Measurements from ENCODE around the gene VAV2. TPM values are rescaled to one million over a fixed set of nuclear protein-coding genes. Genes with fewer than 3 reads are reported as not detected.
"Not testable (repeated sequence)": the region's sequence is repeated elsewhere in the genome, so short reads cannot be mapped to it uniquely, and the experiment has no call there.

The VAV2 gene
- polyA plus RNA-seq, 4 donors = 26.7 to 45.7 (median 36.2) TPM

DNA sequence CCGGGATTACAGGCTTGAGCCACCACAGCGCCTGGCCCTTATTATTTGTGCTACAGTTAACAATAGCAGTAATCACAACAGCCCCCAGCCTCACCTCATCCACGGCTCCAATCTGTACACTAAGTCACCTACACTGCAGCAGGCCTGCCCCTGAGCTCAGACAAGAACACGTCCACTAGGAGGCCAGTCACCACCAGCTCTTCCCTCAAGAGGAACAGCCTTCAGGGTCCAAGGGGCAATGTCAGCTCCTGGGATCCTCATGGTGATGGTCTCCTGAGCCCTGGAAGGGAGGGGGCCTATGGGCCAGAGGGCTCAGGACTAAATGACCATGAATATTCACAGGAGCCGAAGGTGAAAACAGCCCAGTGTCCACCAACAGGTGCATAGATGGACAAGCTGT lies 67.7 kb downstream of the VAV2 start:
- H3K36me3 ChIP-seq (ENCODE audit: control insufficient read depth in 3 of 3, insufficient read depth in 2 of 3, low read depth in 1 of 3, low read length in 3 of 3) = peaks cover 0 to 75% (median 0%) of the 10 kb centered on the region in 3 donors
- FAIRE-seq = no peak
- 90 to 97% (median 94%) methylated on average over 5 of the region's 5 CpGs for WGBS, 3 donors

DNA sequence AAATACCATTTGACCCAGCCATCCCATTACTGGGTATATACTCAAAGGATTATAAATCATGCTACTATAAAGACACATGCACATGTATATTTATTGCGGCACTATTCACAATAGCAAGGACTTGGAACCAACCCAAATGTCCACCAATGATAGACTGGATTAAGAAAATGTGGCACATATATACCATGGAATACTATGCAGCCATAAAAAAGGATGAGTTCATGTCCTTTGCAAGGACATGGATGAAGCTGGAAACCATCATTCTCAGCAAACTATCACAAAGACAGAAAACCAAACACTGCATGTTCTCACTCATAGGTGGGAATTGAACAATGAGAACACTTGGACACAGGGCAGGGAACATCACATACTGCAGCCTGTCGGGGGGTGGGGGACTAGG lies 68.5 kb downstream of the VAV2 start:
- H3K27me3 ChIP-seq (ENCODE audit: control insufficient read depth in 3 of 3, insufficient read depth in 3 of 3, low read length in 3 of 3); H3K4me3 ChIP-seq (ENCODE audit: low read depth in 1 of 3, low read length in 3 of 3); FAIRE-seq; DNase-seq; H3K27ac ChIP-seq (ENCODE audit: low read depth in 1 of 3, low read length in 2 of 3); H3K9me3 ChIP-seq (ENCODE audit: control insufficient read depth in 2 of 2, insufficient read depth in 1 of 2, low read depth in 1 of 2, low read length in 1 of 2): not testable (repeated sequence)
- Histone ChIP-seq H3K4me1 (ENCODE audit: control insufficient read depth in 3 of 3, insufficient read depth in 2 of 3, low read depth in 1 of 3, low read length in 2 of 3) (peaks cover 0 to 11% (median 0%) of the 10 kb centered on the region in 3 donors), H3K36me3 (ENCODE audit: control insufficient read depth in 3 of 3, insufficient read depth in 2 of 3, low read depth in 1 of 3, low read length in 3 of 3) (peaks cover 0 to 68% (median 0%) of the 10 kb centered on the region in 3 donors)
- WGBS, 3 donors = 92 to 100% (median 97%) methylated on average over 2 of the region's 2 CpGs

More for the DNA sequence above, 67.7 kb downstream of the VAV2 start:
- no peak overlapping the region for H3K4me3 ChIP-seq (ENCODE audit: low read depth in 1 of 3, low read length in 3 of 3)
- H3K27ac ChIP-seq (ENCODE audit: low read depth in 1 of 3, low read length in 2 of 3) = no peak overlapping the region
- peak in 1 of 2 donors; percentile 41 for DNase-seq
- peaks cover 0 to 11% (median 0%) of the 10 kb centered on the region in 3 donors for H3K4me1 ChIP-seq (ENCODE audit: control insufficient read depth in 3 of 3, insufficient read depth in 2 of 3, low read depth in 1 of 3, low read length in 2 of 3)
- H3K27me3 ChIP-seq (ENCODE audit: control insufficient read depth in 3 of 3, insufficient read depth in 3 of 3, low read length in 3 of 3) = no peaks in the 10 kb centered on the region
- peaks cover 0 to 3% of the 10 kb centered on the region in 2 donors for H3K9me3 ChIP-seq (ENCODE audit: control insufficient read depth in 2 of 2, insufficient read depth in 1 of 2, low read depth in 1 of 2, low read length in 1 of 2)

DNA sequence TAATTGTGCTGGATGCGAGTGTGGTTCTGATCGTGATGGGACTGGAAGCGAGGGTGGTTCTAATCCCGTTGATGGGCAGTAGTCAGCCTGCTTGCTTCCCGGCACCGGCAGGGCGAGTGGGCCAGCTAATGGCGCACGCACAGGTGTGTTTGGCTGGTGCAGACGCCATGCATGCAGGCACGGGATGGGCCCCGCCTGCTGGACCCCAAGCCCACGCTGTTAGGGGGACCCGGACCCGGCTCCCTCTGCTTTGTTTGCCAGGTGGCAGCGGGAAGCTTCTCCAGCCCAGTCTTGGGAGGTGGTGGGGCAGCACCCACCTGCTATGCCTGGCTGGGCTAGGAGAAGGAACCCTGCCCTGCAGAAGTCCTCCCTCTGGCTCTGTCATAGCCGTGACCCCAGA lies 70.3 kb downstream of the VAV2 start:
- peaks cover 0 to 26% (median 0%) of the 10 kb centered on the region in 3 donors for H3K4me1 ChIP-seq (ENCODE audit: control insufficient read depth in 3 of 3, insufficient read depth in 2 of 3, low read depth in 1 of 3, low read length in 2 of 3)
- no peaks in the 10 kb centered on the region for H3K9me3 ChIP-seq (ENCODE audit: control insufficient read depth in 2 of 2, insufficient read depth in 1 of 2, low read depth in 1 of 2, low read length in 1 of 2)
- DNase-seq (no peak), FAIRE-seq (no peak)
- H3K4me3 ChIP-seq (ENCODE audit: low read depth in 1 of 3, low read length in 3 of 3) = no peak overlapping the region
- H3K36me3 ChIP-seq (ENCODE audit: control insufficient read depth in 3 of 3, insufficient read depth in 2 of 3, low read depth in 1 of 3, low read length in 3 of 3) = peaks cover 0 to 56% (median 0%) of the 10 kb centered on the region in 3 donors
- WGBS, 3 donors = 89 to 94% (median 93%) methylated on average over 16 to 17 of the region's 17 CpGs
- H3K27me3 ChIP-seq (ENCODE audit: control insufficient read depth in 3 of 3, insufficient read depth in 3 of 3, low read length in 3 of 3) = no peaks in the 10 kb centered on the region
- H3K27ac ChIP-seq (ENCODE audit: low read depth in 1 of 3, low read length in 2 of 3) = no peak overlapping the region

DNA sequence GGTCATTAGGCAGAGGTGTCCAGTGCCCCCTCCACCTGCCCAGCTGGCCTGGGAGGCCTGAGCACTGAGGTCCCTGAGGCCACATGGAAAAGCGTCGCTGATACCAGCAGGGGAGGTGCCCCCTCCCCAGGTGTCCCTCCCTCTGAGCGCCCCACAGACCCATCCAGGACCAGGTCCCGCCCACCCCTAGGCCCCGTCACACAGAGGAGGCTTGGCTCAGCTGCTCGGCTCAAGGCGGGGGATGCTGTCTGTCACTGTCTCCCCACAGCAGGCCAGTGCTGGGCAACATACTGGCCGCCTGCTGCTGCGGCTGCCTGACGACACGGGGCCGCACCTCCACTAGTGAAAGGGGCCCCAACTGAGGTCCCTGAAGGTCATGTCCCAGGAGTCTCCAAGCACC lies 71.7 kb downstream of the VAV2 start:
- Histone ChIP-seq H3K4me3 (ENCODE audit: low read depth in 1 of 3, low read length in 3 of 3) (no peak overlapping the region), H3K27me3 (ENCODE audit: control insufficient read depth in 3 of 3, insufficient read depth in 3 of 3, low read length in 3 of 3) (no peaks in the 10 kb centered on the region), H3K27ac (ENCODE audit: low read depth in 1 of 3, low read length in 2 of 3) (no peak overlapping the region), H3K9me3 (ENCODE audit: control insufficient read depth in 2 of 2, insufficient read depth in 1 of 2, low read depth in 1 of 2, low read length in 1 of 2) (no peaks in the 10 kb centered on the region), H3K36me3 (ENCODE audit: control insufficient read depth in 3 of 3, insufficient read depth in 2 of 3, low read depth in 1 of 3, low read length in 3 of 3) (peaks cover 0 to 56% (median 0%) of the 10 kb centered on the region in 3 donors), H3K4me1 (ENCODE audit: control insufficient read depth in 3 of 3, insufficient read depth in 2 of 3, low read depth in 1 of 3, low read length in 2 of 3) (peaks cover 0 to 40% (median 0%) of the 10 kb centered on the region in 3 donors)
- 90 to 94% (median 93%) methylated on average over 8 to 12 of the region's 12 CpGs for WGBS, 3 donors
- FAIRE-seq (no peak), DNase-seq (no peak)

DNA sequence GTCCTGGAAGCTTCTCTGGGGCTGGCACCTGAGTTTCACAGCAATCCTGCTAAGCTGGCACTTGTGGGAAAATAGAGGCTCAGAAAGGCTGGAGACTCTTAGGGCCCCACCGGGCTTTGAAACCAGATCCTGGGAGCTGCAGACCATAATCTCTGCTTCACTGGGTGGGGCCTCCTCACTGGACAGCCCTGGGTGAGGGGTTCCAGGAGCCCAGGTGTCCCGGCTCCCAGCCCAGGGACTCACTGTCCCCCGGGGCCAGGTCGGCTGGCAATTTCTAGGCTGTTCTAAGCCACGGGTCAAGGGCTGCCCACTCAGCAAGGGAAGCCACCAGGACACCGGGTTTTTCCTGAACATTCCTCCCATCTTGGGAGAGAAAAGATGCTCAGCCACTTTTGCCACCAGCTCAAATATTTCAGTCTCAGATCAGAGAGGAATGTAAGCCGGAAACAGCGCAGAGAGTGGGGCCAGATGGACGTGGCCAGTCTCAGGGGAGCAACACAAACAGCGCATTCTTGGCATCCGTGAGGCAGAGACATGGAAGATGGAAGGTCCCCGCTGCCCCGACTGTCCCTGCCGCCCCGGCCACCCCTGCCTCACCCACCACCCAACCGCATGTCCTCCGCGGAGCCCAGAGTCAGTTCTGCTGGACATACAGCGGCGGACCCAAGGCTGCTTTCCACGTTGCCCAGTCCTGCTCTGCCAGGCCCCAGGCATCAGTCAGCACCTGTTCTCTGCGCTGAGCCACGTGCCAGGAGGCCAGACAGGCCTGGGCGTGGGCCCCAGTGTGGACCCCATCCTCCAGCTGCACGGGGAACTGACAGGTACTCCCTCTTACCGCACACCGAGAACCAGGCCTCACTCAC lies 72.6 kb downstream of the VAV2 start:
- Histone ChIP-seq H3K4me1 (ENCODE audit: control insufficient read depth in 3 of 3, insufficient read depth in 2 of 3, low read depth in 1 of 3, low read length in 2 of 3) (peaks cover 0 to 45% (median 5%) of the 10 kb centered on the region in 3 donors), H3K9me3 (ENCODE audit: control insufficient read depth in 2 of 2, insufficient read depth in 1 of 2, low read depth in 1 of 2, low read length in 1 of 2) (peaks cover 0 to 4% of the 10 kb centered on the region in 2 donors), H3K27ac (ENCODE audit: low read depth in 1 of 3, low read length in 2 of 3) (no peak overlapping the region), H3K27me3 (ENCODE audit: control insufficient read depth in 3 of 3, insufficient read depth in 3 of 3, low read length in 3 of 3) (no peaks in the 10 kb centered on the region), H3K4me3 (ENCODE audit: low read depth in 1 of 3, low read length in 3 of 3) (no peak overlapping the region), H3K36me3 (ENCODE audit: control insufficient read depth in 3 of 3, insufficient read depth in 2 of 3, low read depth in 1 of 3, low read length in 3 of 3) (peaks cover 0 to 52% (median 0%) of the 10 kb centered on the region in 3 donors)
- FAIRE-seq = no peak
- no peak for DNase-seq
- 83 to 85% (median 83%) methylated on average over 26 to 27 of the region's 27 CpGs for WGBS, 3 donors

DNA sequence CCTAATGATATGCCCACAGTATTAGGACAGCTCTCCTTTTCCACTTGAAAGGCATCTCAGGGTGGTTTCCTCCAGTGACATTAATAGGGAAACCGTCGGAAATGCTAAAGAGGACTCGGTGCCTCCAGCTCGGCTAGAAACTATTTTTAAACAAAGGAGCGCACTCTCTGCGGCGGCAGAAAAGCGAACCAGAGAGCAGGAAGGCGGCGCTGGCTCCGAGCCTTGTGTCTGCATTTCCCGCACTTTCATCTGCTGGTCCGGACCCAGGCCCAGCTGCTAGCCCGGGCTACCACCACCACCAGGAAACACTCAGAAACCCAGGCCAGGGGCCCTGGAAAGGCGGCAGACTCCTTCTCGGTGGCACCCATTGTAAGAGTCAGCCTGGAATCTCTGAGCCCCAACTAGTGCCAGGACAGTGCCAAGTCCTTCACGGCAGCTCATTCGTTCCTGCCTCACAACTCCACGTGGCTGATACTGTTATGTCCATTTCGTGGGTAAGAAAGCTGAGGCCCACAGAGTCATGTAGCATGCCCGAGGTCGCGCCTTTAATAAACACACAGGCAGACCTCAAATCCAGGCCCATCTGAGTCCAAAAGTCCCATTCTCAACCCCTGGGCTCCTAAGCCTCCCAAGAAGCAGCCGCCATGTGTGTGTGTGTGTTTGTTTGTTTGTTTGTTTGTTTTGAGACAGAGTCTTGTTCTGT lies 73.9 kb downstream of the VAV2 start:
- WGBS, 3 donors = 56 to 79% (median 73%) methylated on average over 24 of the region's 24 CpGs
- H3K27ac ChIP-seq (ENCODE audit: low read depth in 1 of 3, low read length in 2 of 3) = peak overlapping the region in 1 of 3 donors; percentile 77

DNA sequence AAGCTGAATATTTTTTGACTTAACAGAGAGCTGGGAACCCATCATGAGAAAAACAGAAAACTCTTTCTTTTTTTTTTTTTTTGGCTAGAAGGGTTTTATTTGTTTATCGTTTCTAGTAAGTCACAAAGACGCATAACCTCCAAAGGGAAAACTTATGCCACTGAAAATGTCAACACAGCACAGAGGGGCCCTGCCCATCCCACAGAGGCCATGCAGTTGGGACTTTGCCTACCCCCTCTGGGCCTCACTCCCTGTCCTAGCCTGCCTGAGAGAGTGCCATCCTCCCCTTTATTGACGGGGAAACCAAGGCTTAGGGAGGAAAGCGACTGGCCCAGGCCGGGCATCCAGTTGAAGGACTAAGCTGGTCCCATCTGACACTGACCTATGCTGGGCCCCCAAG lies 74.7 kb downstream of the VAV2 start:
- Histone ChIP-seq H3K4me3 (ENCODE audit: low read depth in 1 of 3, low read length in 3 of 3) (no peak overlapping the region), H3K27ac (ENCODE audit: low read depth in 1 of 3, low read length in 2 of 3) (peak overlapping the region in 1 of 3 donors; percentile 77), H3K27me3 (ENCODE audit: control insufficient read depth in 3 of 3, insufficient read depth in 3 of 3, low read length in 3 of 3) (no peaks in the 10 kb centered on the region), H3K36me3 (ENCODE audit: control insufficient read depth in 3 of 3, insufficient read depth in 2 of 3, low read depth in 1 of 3, low read length in 3 of 3) (peaks cover 0 to 64% (median 0%) of the 10 kb centered on the region in 3 donors), H3K4me1 (ENCODE audit: control insufficient read depth in 3 of 3, insufficient read depth in 2 of 3, low read depth in 1 of 3, low read length in 2 of 3) (peaks cover 0 to 52% (median 5%) of the 10 kb centered on the region in 3 donors), H3K9me3 (ENCODE audit: control insufficient read depth in 2 of 2, insufficient read depth in 1 of 2, low read depth in 1 of 2, low read length in 1 of 2) (peaks cover 0 to 4% of the 10 kb centered on the region in 2 donors)
- no peak for FAIRE-seq
- 66 to 85% (median 74%) methylated on average over 5 of the region's 5 CpGs for WGBS, 3 donors
- peak in 1 of 2 donors; percentile 79 for DNase-seq

More for the DNA sequence above, 73.9 kb downstream of the VAV2 start:
- no peak for DNase-seq
- no peak overlapping the region for H3K4me3 ChIP-seq (ENCODE audit: low read depth in 1 of 3, low read length in 3 of 3)
- FAIRE-seq = no peak
- peaks cover 0 to 4% of the 10 kb centered on the region in 2 donors for H3K9me3 ChIP-seq (ENCODE audit: control insufficient read depth in 2 of 2, insufficient read depth in 1 of 2, low read depth in 1 of 2, low read length in 1 of 2)
- peaks cover 0 to 57% (median 0%) of the 10 kb centered on the region in 3 donors for H3K36me3 ChIP-seq (ENCODE audit: control insufficient read depth in 3 of 3, insufficient read depth in 2 of 3, low read depth in 1 of 3, low read length in 3 of 3)
- no peaks in the 10 kb centered on the region for H3K27me3 ChIP-seq (ENCODE audit: control insufficient read depth in 3 of 3, insufficient read depth in 3 of 3, low read length in 3 of 3)
- H3K4me1 ChIP-seq (ENCODE audit: control insufficient read depth in 3 of 3, insufficient read depth in 2 of 3, low read depth in 1 of 3, low read length in 2 of 3) = peaks cover 0 to 52% (median 5%) of the 10 kb centered on the region in 3 donors

DNA sequence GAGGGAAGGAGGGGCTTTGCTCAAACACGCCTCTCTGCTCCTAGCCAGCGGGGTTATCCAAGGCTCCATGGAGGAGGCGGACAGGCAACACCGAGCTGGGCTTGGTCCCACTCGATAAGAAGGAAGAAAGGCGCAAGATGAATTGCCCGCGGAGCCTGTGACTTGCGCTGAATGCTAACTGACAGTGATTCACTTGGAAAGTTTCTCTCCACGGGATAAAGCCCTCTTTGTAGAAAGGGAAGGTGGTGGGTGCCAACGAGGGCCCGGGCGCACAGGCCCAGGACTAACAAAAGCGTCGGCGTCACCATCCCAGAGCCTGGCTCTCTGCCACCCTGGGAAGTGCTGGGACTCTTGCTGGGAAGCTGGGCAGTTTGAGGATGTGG lies 76.0 kb downstream of the VAV2 start:
- peak overlapping the region in 1 of 3 donors; percentile 9 for H3K27ac ChIP-seq (ENCODE audit: low read depth in 1 of 3, low read length in 2 of 3)
- peaks cover 0 to 4% of the 10 kb centered on the region in 2 donors for H3K9me3 ChIP-seq (ENCODE audit: control insufficient read depth in 2 of 2, insufficient read depth in 1 of 2, low read depth in 1 of 2, low read length in 1 of 2)
- no peak overlapping the region for H3K4me3 ChIP-seq (ENCODE audit: low read depth in 1 of 3, low read length in 3 of 3)
- peak in 1 of 2 donors; percentile 42 for DNase-seq
- peaks cover 0 to 56% (median 5%) of the 10 kb centered on the region in 3 donors for H3K4me1 ChIP-seq (ENCODE audit: control insufficient read depth in 3 of 3, insufficient read depth in 2 of 3, low read depth in 1 of 3, low read length in 2 of 3)
- no peak for FAIRE-seq
- H3K27me3 ChIP-seq (ENCODE audit: control insufficient read depth in 3 of 3, insufficient read depth in 3 of 3, low read length in 3 of 3) = no peaks in the 10 kb centered on the region
- H3K36me3 ChIP-seq (ENCODE audit: control insufficient read depth in 3 of 3, insufficient read depth in 2 of 3, low read depth in 1 of 3, low read length in 3 of 3) = peaks cover 0 to 61% (median 0%) of the 10 kb centered on the region in 3 donors
- WGBS, 3 donors = 62 to 67% (median 64%) methylated on average over 15 to 16 of the region's 16 CpGs

Data from small intestine (tissue), 7 donors.